ENCODE measurements around the gene MGRN1. TPM values are rescaled to one million over a fixed set of nuclear protein-coding genes. Genes with fewer than 3 reads are reported as not detected.
A peak's percentile ranks its signal among the peaks of the same experiment; 100 is the strongest.

MGRN1 gene
- total and polyA plus RNA-seq, 2 donors, result 22.5 to 34.9 TPM

- WGBS, result 95% methylated on average over 10 of the region's 10 CpGs
These were observed 43.8 kb downstream of the MGRN1 start for GRCh38 chr16:4668313-4668960.

GRCh38 chr16:4673387-4674046 is 48.9 kb downstream of the MGRN1 start:
- no peak for DNase-seq (ENCODE audit: extremely low spot score)
- Histone ChIP-seq H3K27ac (ENCODE audit: low read depth) (no peak overlapping the region), H3K36me3 (ENCODE audit: insufficient read depth) (no peaks in the 10 kb centered on the region), H3K4me3 (ENCODE audit: low read depth, low read length) (no peak overlapping the region), H3K4me1 (ENCODE audit: insufficient read depth) (no peaks in the 10 kb centered on the region)
- WGBS, result 91% methylated on average over 33 of the region's 33 CpGs

More at GRCh38 chr16:4668313-4668960, 43.8 kb downstream of the MGRN1 start:
- H3K36me3 ChIP-seq (ENCODE audit: insufficient read depth), result peaks cover 1% of the 10 kb centered on the region
- no peak overlapping the region for H3K27ac ChIP-seq (ENCODE audit: low read depth)
- H3K4me1 ChIP-seq (ENCODE audit: insufficient read depth), result no peaks in the 10 kb centered on the region
- H3K4me3 ChIP-seq (ENCODE audit: low read depth, low read length), result no peak overlapping the region
- no peak for DNase-seq (ENCODE audit: extremely low spot score)

DNA sequence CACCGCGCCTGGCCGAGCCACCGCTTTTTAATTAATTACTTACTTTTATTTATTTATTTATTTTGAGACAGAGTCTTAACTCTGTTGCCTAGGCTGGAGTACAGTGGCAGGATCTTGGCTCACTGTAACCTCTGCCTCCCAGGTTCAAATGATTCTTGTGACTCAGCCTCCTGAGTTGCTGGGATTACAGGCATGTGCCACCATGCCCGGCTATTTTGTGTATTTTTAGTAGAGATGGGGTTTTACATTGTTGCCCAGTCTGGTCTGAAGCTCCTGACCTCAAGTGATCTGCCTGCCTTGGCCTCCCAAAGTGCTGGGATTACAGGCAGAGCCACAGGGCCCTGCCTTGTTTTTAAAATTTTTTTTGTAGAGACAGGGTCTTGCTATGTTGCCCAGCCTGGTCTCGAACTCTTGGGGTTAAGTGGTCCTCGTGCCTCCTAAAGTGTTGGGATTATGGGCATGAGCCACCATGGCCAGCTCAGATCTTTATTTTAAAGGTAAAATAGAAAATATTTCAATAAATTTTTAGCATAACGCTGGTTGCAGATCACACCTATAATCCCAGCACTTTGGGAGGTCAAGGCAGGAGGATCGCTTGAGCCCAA is 50.4 kb downstream of the MGRN1 start:
- no peak overlapping the region for H3K4me3 ChIP-seq (ENCODE audit: low read depth, low read length)
- WGBS, result 96% methylated on average over 9 of the region's 9 CpGs
- H3K4me1 ChIP-seq (ENCODE audit: insufficient read depth), result no peaks in the 10 kb centered on the region
- DNase-seq (ENCODE audit: extremely low spot score), result no peak
- no peak overlapping the region for H3K27ac ChIP-seq (ENCODE audit: low read depth)
- H3K36me3 ChIP-seq (ENCODE audit: insufficient read depth), result no peaks in the 10 kb centered on the region

DNA sequence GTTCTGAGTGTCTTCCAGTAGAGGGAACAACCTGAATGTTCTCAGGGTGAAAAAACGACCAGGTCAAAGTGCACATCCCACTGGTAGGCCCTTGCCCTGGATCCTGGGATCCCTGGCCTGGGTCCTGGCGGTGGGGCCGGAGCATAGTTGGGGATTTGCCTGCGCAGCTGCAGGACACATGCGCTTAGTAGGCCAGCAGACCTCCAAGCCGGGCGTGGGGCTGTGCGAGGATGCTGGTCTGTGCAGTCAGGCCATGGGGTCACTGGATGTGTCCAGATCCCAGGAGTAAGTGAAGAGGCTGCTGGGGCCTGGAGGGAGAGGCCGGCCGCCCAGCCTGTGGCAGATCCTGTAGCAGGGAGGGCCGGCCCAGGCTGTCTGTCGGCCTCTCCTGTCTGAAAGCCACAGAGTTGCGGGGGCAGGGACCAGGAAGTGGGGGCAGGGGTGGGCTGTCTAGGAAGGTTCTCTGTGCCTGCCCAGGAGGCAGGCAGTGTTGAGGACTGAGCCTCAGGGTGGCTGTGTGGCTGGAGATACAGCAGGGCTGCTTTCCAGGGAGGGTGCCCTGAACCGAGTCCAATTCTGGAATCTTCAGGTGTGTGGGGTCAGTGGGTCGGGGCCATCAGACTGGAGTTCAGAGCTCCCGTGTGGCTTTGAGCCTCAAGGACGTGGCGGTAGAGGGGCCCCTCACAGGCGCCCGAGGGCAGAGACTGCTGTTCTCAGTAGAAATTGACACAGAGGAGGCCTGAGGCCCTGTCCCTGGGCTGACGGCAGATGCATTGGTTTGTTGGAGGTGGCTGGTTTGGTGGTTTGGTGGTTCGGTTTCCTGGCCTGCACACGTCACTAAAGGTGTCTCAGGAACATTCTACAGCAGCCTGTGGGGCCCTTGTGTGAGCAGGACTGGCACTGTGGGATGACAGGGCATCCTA is 51.5 kb downstream of the MGRN1 start:
- H3K4me3 ChIP-seq (ENCODE audit: low read depth, low read length), result no peak overlapping the region
- H3K36me3 ChIP-seq (ENCODE audit: insufficient read depth), result no peaks in the 10 kb centered on the region
- WGBS, result 80% methylated on average over 23 of the region's 23 CpGs
- H3K4me1 ChIP-seq (ENCODE audit: insufficient read depth), result no peaks in the 10 kb centered on the region
- H3K27ac ChIP-seq (ENCODE audit: low read depth), result no peak overlapping the region
- DNase-seq (ENCODE audit: extremely low spot score), result no peak

GRCh38 chr16:4676831-4677230 is 52.2 kb downstream of the MGRN1 start:
- WGBS, result 77% methylated on average over 11 of the region's 11 CpGs
- H3K4me1 ChIP-seq (ENCODE audit: insufficient read depth), result no peaks in the 10 kb centered on the region
- no peak overlapping the region for H3K4me3 ChIP-seq (ENCODE audit: low read depth, low read length)
- no peaks in the 10 kb centered on the region for H3K36me3 ChIP-seq (ENCODE audit: insufficient read depth)
- DNase-seq (ENCODE audit: extremely low spot score), result no peak
- no peak overlapping the region for H3K27ac ChIP-seq (ENCODE audit: low read depth)

GRCh38 chr16:4677390-4677789 is 52.8 kb downstream of the MGRN1 start:
- no peak overlapping the region for H3K27ac ChIP-seq (ENCODE audit: low read depth)
- DNase-seq (ENCODE audit: extremely low spot score), result no peak
- WGBS, result 89% methylated on average over 17 of the region's 17 CpGs
- no peak overlapping the region for H3K4me3 ChIP-seq (ENCODE audit: low read depth, low read length)
- no peaks in the 10 kb centered on the region for H3K36me3 ChIP-seq (ENCODE audit: insufficient read depth)
- H3K4me1 ChIP-seq (ENCODE audit: insufficient read depth), result no peaks in the 10 kb centered on the region

GRCh38 chr16:4677994-4678393 is 53.4 kb downstream of the MGRN1 start:
- DNase-seq (ENCODE audit: extremely low spot score), result no peak
- WGBS, result 94% methylated on average over 9 of the region's 9 CpGs
- H3K36me3 ChIP-seq (ENCODE audit: insufficient read depth), result peaks cover 5% of the 10 kb centered on the region
- no peak overlapping the region for H3K27ac ChIP-seq (ENCODE audit: low read depth)
- no peak overlapping the region for H3K4me3 ChIP-seq (ENCODE audit: low read depth, low read length)
- H3K4me1 ChIP-seq (ENCODE audit: insufficient read depth), result no peaks in the 10 kb centered on the region

- Histone ChIP-seq H3K36me3 (ENCODE audit: insufficient read depth) (peaks cover 5% of the 10 kb centered on the region), H3K4me1 (ENCODE audit: insufficient read depth) (no peaks in the 10 kb centered on the region), H3K27ac (ENCODE audit: low read depth) (no peak overlapping the region), H3K4me3 (ENCODE audit: low read depth, low read length) (no peak overlapping the region)
- no peak for DNase-seq (ENCODE audit: extremely low spot score)
- 89% methylated on average over 6 of the region's 6 CpGs for WGBS
These were observed 54.0 kb downstream of the MGRN1 start for GRCh38 chr16:4678596-4678995.

DNA sequence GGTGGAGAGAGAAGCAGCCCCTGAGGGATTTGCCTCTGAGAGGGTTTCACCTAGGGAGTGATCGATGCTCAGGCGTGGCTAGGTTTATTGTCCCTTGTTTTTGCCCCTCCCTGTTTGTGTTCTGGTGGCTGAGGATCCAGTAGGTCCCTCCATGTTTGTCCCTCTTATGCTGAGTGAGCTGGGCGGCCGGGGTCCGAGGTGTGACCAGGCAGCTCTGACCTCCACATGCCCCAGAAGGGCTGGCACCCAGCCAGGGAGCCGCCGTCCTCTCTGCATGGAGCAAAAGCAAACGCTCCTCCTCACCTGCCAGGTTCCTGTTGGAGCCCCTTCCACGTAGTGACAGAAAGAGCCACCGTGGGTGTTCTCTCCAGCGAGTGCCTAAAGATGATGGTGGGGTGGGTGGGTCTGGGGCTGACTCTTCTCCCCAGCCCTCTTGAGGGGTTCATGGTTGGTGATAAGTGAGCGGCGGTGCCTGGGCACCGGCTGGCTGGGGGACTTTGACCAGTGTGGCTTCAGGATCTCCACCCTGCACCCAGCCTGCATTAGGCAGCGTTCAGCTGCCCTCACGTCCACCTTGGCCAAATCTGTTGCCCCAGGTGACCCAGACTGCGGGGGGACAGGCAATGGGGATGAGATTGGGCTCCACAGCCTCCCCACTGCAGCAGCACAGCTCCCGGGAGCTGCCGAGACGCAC is 54.7 kb downstream of the MGRN1 start:
- WGBS, result 63% methylated on average over 20 of the region's 20 CpGs
- no peak for DNase-seq (ENCODE audit: extremely low spot score)
- no peak overlapping the region for H3K4me3 ChIP-seq (ENCODE audit: low read depth, low read length)
- H3K27ac ChIP-seq (ENCODE audit: low read depth), result peak overlapping the region; percentile 79
- no peaks in the 10 kb centered on the region for H3K4me1 ChIP-seq (ENCODE audit: insufficient read depth)
- peaks cover 5% of the 10 kb centered on the region for H3K36me3 ChIP-seq (ENCODE audit: insufficient read depth)

DNA sequence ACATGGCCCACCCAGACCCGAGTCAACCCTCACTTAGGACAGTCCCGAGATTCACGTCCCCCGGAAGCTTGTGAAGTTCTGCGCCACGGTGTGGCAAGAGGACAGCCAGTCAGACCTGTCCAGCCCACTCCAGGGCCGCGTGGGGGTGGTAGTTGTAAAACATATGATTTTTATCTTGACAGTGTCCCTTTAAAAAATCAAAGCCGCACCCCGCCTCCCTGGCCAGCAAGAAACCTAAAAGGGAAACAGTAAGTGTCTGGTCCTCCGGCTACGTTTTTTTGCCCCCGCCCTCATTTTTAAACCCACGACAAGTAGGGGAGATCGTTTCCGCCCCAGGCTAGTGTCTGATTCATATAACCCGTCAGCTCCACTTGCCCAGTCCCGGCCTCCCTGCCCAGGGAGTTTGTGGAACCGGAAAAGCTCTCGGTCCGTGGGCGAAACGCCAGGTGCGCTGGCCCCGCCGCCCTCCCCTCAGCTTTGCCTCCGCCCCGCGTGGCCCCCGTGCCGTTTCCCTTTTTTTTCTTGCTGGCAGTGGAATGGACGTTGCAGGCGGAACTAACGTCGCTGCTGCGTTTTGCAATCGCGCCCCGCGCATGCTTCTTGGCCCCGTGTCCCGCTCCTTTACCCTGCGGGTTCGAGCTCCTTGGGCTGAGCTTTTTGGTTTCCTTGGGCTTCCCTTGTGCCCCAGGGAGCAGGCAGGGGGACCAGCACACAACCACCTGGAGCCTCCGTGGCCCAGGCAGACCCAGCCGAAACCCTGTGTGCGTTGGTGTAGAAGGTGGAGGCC is 55.4 kb downstream of the MGRN1 start:
- peak; percentile 47 for DNase-seq (ENCODE audit: extremely low spot score)
- peaks cover 5% of the 10 kb centered on the region for H3K36me3 ChIP-seq (ENCODE audit: insufficient read depth)
- H3K27ac ChIP-seq (ENCODE audit: low read depth), result peak overlapping the region; percentile 79

DNA sequence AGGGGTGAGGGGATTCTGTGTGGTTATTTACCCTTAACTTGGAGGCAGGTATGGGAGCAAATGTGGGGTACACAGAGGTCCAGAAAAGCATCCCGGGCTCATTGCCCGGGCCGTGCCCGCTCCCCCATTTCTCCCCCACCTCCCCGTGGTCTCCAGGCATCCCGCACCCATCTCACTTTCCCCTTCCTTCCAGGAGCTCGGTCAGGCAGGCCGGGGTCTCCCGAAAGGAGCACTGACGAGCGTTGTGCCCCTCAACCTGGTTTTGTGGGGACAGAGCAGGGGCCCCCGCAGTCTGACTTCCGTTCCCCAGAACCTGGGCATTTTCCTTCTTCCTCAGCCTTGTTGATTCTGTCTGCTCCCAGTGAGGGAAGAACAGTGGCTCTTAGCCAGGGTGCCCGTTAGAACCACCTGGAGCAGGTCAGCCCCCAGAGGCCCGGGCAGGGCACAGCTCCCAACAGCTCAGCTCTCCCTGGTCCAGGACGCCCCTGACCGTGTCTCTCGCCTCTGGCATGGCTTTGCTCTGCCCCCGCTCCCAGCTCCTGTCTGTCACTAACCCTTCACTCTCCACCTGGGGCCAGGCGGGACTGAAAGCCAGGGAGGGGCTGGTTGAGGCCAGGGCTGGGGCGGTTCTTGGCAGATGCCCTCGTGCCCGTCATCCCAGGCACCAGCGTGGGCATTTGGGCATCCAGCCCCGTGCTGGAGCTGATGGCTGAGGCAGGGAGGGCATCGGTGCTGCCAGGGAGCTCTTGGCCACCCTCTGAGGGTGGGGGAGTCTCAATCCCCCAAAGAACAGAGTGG is 56.2 kb downstream of the MGRN1 start:
- DNase-seq (ENCODE audit: extremely low spot score), result no peak
- H3K4me1 ChIP-seq (ENCODE audit: insufficient read depth), result no peaks in the 10 kb centered on the region
- H3K36me3 ChIP-seq (ENCODE audit: insufficient read depth), result peaks cover 5% of the 10 kb centered on the region
- 87% methylated on average over 26 of the region's 26 CpGs for WGBS
- peak overlapping the region; percentile 79 for H3K27ac ChIP-seq (ENCODE audit: low read depth)
- peak overlapping the region; percentile 22 for H3K4me3 ChIP-seq (ENCODE audit: low read depth, low read length)

More for the DNA sequence above, 55.4 kb downstream of the MGRN1 start:
- WGBS, result 65% methylated on average over 47 of the region's 47 CpGs
- Histone ChIP-seq H3K4me3 (ENCODE audit: low read depth, low read length) (peak overlapping the region; percentile 22), H3K4me1 (ENCODE audit: insufficient read depth) (no peaks in the 10 kb centered on the region)
